CD14-positive monocyte (primary cell): ENCODE results near the gene APC. TPM values are rescaled to one million over a fixed set of nuclear protein-coding genes. Genes with fewer than 3 reads are reported as not detected.

Source experiments
- DNase-seq, 3 donors: peaks; one replicate each; pipeline ENCODE4 v3.0.0-alpha.2; 2011 to 2022
- H2AFZ ChIP-seq: 2 replicates; pipeline ENCODE4 v1.6.0; 2012; ENCODE audit warnings: mild to moderate bottlenecking, low read depth, low read length, inconsistent platforms; ENCODE audit not compliant: insufficient read depth, poor library complexity, severe bottlenecking
- H3K27ac ChIP-seq, 2 donors: 1 replicate in 1 of 2; 2 replicates in 1 of 2; pipeline ENCODE4 v1.5.1; 2012 to 2013; ENCODE audit warnings: low read length in 2 of 2, control low read depth in 1 of 2, inconsistent platforms in 1 of 2, low read depth in 1 of 2, mild to moderate bottlenecking in 1 of 2
- H3K27me3 ChIP-seq, 2 donors: one replicate each; pipeline versions ENCODE4 v1.6.0 to v1.6.1; 2011 to 2013; ENCODE audit warnings: low read length in 2 of 2; ENCODE audit not compliant: control insufficient read depth in 2 of 2, insufficient read depth in 2 of 2
- H3K36me3 ChIP-seq, 2 donors: replicated peaks in 1 of 2; 1 replicate in 1 of 2; 2 replicates in 1 of 2; pipeline versions ENCODE4 v1.5.1 to v1.6.1; 2012 to 2013; ENCODE audit warnings: low read length in 2 of 2, control low read depth in 1 of 2, inconsistent platforms in 1 of 2, mild to moderate bottlenecking in 1 of 2; ENCODE audit not compliant: insufficient read depth in 2 of 2, control insufficient read depth in 1 of 2
- H3K4me1 ChIP-seq, 2 donors: 1 replicate in 1 of 2; 2 replicates in 1 of 2; pipeline versions ENCODE4 v1.5.1 to v1.6.1; 2012 to 2013; ENCODE audit warnings: low read length in 2 of 2, control low read depth in 1 of 2, inconsistent platforms in 1 of 2, mild to moderate bottlenecking in 1 of 2, moderate library complexity in 1 of 2; ENCODE audit not compliant: insufficient read depth in 2 of 2, control insufficient read depth in 1 of 2
- H3K4me2 ChIP-seq: replicated peaks from 2 replicates; pipeline ENCODE3; 2012; ENCODE audit warnings: low read length, moderate library complexity, mild to moderate bottlenecking; ENCODE audit not compliant: poor library complexity, severe bottlenecking; ENCODE audit errors: extremely low read depth
- H3K4me3 ChIP-seq, 3 experiments: fragments of 200-600 bp in 1 of 3; sonication (generic) in 1 of 3; replicated peaks in 1 of 3; 1 replicate in 2 of 3; 2 replicates in 1 of 3; pipeline ENCODE4 v1.5.1; 2011 to 2013; ENCODE audit warnings: low read length in 3 of 3, mild to moderate bottlenecking in 3 of 3, control low read depth in 2 of 3, low read depth in 2 of 3, inconsistent platforms in 1 of 3, moderate library complexity in 1 of 3
- H3K79me2 ChIP-seq: 2 replicates; pipeline ENCODE4 v1.6.0; 2012; ENCODE audit warnings: mild to moderate bottlenecking, control low read depth, inconsistent platforms, low read length, moderate library complexity; ENCODE audit not compliant: insufficient read depth
- H3K9ac ChIP-seq: 2 replicates; pipeline ENCODE4 v1.6.0; 2017; ENCODE audit warnings: low read length, mild to moderate bottlenecking; ENCODE audit not compliant: insufficient read depth, poor library complexity, severe bottlenecking
- H3K9me3 ChIP-seq, 2 donors: replicated peaks in 1 of 2; 1 replicate in 1 of 2; 2 replicates in 1 of 2; pipeline versions ENCODE4 v1.5.1 to v1.6.1; 2012 to 2013; ENCODE audit warnings: low read length in 2 of 2, control low read depth in 1 of 2; ENCODE audit not compliant: control insufficient read depth in 1 of 2, insufficient read depth in 1 of 2
- H4K20me1 ChIP-seq: 2 replicates; pipeline ENCODE4 v1.6.0; 2012; ENCODE audit warnings: mild to moderate bottlenecking, low read length, control low read depth, moderate library complexity; ENCODE audit not compliant: insufficient read depth
- H3K27ac Mint-ChIP-seq, 7 donors: one replicate each; pipeline ENCODE4 v1.8.0; 2020; ENCODE audit warnings: mild to moderate bottlenecking in 7 of 7, mixed read lengths in 7 of 7, moderate library complexity in 6 of 7, inconsistent platforms in 2 of 7
- H3K27me3 Mint-ChIP-seq, 3 donors: one replicate each; pipeline ENCODE4 v1.8.0; 2021 to 2022; ENCODE audit warnings: low read depth in 3 of 3, mild to moderate bottlenecking in 3 of 3, mixed read lengths in 3 of 3, moderate library complexity in 3 of 3, inconsistent platforms in 1 of 3
- H3K36me3 Mint-ChIP-seq, 2 donors: one replicate each; pipeline ENCODE4 v1.8.0; 2020; ENCODE audit warnings: mixed read lengths in 2 of 2, inconsistent platforms in 1 of 2, mild to moderate bottlenecking in 1 of 2
- H3K4me1 Mint-ChIP-seq: one replicate; pipeline ENCODE4 v1.8.0; 2020; ENCODE audit warnings: mild to moderate bottlenecking, mixed read lengths
- H3K4me3 Mint-ChIP-seq, 2 donors: one replicate each; pipeline ENCODE4 v1.8.0; 2020; ENCODE audit warnings: mild to moderate bottlenecking in 2 of 2, mixed read lengths in 2 of 2, moderate library complexity in 1 of 2
- H3K9me3 Mint-ChIP-seq, 7 donors: one replicate each; pipeline ENCODE4 v1.8.0; 2020 to 2022; ENCODE audit warnings: mixed read lengths in 7 of 7, mild to moderate bottlenecking in 6 of 7, moderate library complexity in 6 of 7, inconsistent platforms in 2 of 7
- WGBS: methylation state at CpG from one replicate; pipeline ENCODE4 v1.1.5; 2013; ENCODE audit warnings: missing lambda C conversion rate; ENCODE audit not compliant: insufficient coverage; 5-methylcytosine and 5-hydroxymethylcytosine counted together
- intact Hi-C, 2 donors: fragments of 100-400 bp; cut with micrococcal nuclease; formaldehyde crosslinking; loops; one replicate each; pipeline versions ENCODE4 v1.15.0 to v1.15.1; 2023
- polyA plus RNA-seq, 3 donors: library from polyadenylated mRNA; depleted of rRNA in 1 of 3; unstranded in 2 of 3; stranded (reverse) in 1 of 3; fragments of 300-500 nt in 2 of 3; fragments of >200 nt in 1 of 3; fragmentation: Illumina TruSeq in 2 of 3; gene quantifications; 1 replicate in 2 of 3; 2 replicates in 1 of 3; pipeline ENCODE4 v1.2.3, GENCODE V29; 2012 to 2021
- small RNA-seq: library from RNA; depleted of rRNA; stranded (forward); fragments of <200 nt; gene quantifications from one replicate; pipeline ENCODE3, GENCODE V24; 2012; ENCODE audit warnings: low read depth; ENCODE audit not compliant: insufficient read length
- TF ChIP-seq, protein P1 (sequence below): fragments of 200-600 bp; IDR thresholded peaks from one replicate; pipeline ENCODE4 v1.8.0; 2022; ENCODE audit warnings: antibody characterized with exemption, mild to moderate bottlenecking

Gene APC
- polyA plus RNA-seq, 3 donors, result 6.5 to 13.6 (median 9.0) TPM

GRCh38 chr5:112892776-112893175 lies 155.1 kb downstream of the APC start:
- no peaks in the 10 kb centered on the region for H3K27me3 ChIP-seq
- no peak for DNase-seq
- H3K4me3 ChIP-seq, result no peak overlapping the region
- 100% methylated on average over 2 of the region's 13 CpGs for WGBS
- H3K79me2 ChIP-seq, result peaks cover 86% of the 10 kb centered on the region
- peaks cover 4% of the 10 kb centered on the region for H3K4me1 Mint-ChIP-seq
- no peak overlapping the region for H3K4me2 ChIP-seq
- no peaks in the 10 kb centered on the region for H3K9me3 ChIP-seq
- peaks cover 58 to 97% of the 10 kb centered on the region in 2 donors for H3K36me3 ChIP-seq
- peaks cover 44 to 75% of the 10 kb centered on the region in 2 donors for H3K36me3 Mint-ChIP-seq
- no peaks in the 10 kb centered on the region for H3K4me1 ChIP-seq
- no peak overlapping the region for H3K27ac ChIP-seq
- H3K9me3 Mint-ChIP-seq, result no peaks in the 10 kb centered on the region
- TF ChIP-seq, protein P1, sequence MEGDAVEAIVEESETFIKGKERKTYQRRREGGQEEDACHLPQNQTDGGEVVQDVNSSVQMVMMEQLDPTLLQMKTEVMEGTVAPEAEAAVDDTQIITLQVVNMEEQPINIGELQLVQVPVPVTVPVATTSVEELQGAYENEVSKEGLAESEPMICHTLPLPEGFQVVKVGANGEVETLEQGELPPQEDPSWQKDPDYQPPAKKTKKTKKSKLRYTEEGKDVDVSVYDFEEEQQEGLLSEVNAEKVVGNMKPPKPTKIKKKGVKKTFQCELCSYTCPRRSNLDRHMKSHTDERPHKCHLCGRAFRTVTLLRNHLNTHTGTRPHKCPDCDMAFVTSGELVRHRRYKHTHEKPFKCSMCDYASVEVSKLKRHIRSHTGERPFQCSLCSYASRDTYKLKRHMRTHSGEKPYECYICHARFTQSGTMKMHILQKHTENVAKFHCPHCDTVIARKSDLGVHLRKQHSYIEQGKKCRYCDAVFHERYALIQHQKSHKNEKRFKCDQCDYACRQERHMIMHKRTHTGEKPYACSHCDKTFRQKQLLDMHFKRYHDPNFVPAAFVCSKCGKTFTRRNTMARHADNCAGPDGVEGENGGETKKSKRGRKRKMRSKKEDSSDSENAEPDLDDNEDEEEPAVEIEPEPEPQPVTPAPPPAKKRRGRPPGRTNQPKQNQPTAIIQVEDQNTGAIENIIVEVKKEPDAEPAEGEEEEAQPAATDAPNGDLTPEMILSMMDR, result no peak
- intact Hi-C loops, result no loop called here
- no peaks in the 10 kb centered on the region for H3K27me3 Mint-ChIP-seq
- no peak overlapping the region for H2AFZ ChIP-seq
- peak overlapping the region in 3 of 7 donors; percentile 34 to 85 (median 70) for H3K27ac Mint-ChIP-seq
- H3K4me3 Mint-ChIP-seq, result no peak overlapping the region
- H4K20me1 ChIP-seq, result peaks cover 100% of the 10 kb centered on the region
- H3K9ac ChIP-seq, result no peak overlapping the region

GRCh38 chr5:112895682-112896081 lies 158.0 kb downstream of the APC start:
- Mint-ChIP-seq H3K9me3 (no peaks in the 10 kb centered on the region), H3K27ac (peak overlapping the region in 2 of 7 donors; percentile 32 to 61), H3K4me1 (peaks cover 4% of the 10 kb centered on the region), H3K27me3 (no peaks in the 10 kb centered on the region), H3K4me3 (no peak overlapping the region), H3K36me3 (peaks cover 56 to 82% of the 10 kb centered on the region in 2 donors)
- intact Hi-C loops, result no loop called here
- H3K27me3 ChIP-seq, result no peaks in the 10 kb centered on the region
- H3K4me3 ChIP-seq, result no peak overlapping the region
- H3K9me3 ChIP-seq, result no peaks in the 10 kb centered on the region
- WGBS, result no CpG with 5 or more reads among the region's 3 CpGs
- peaks cover 79% of the 10 kb centered on the region for H3K79me2 ChIP-seq
- TF ChIP-seq, protein P1, result no peak
- H3K27ac ChIP-seq, result peak overlapping the region in 1 of 2 donors; percentile 11
- no peak overlapping the region for H3K9ac ChIP-seq
- no peak overlapping the region for H3K4me2 ChIP-seq
- H3K36me3 ChIP-seq, result peaks cover 65 to 100% of the 10 kb centered on the region in 2 donors
- no peak overlapping the region for H2AFZ ChIP-seq
- peaks cover 99% of the 10 kb centered on the region for H4K20me1 ChIP-seq
- H3K4me1 ChIP-seq, result no peaks in the 10 kb centered on the region
- no peak for DNase-seq

Small RNAs within 50 kb of the gene (small RNA-seq; reads per million reads assigned to genes)
- gene RNU6-482P, result not detected

Other genes with a start within 250 kb of the APC start
- 10 to 100 TPM; 18.6 to 87.4 (median 71.9) TPM for gene SRP19, start 123.4 kb downstream of the APC start, polyA plus RNA-seq
- gene REEP5, start 184.3 kb downstream of the APC start, polyA plus RNA-seq, result 100 to 1,000 TPM in 2 of 3 donors, 10 to 100 TPM in 1; 83.6 to 200 (median 193) TPM
- gene DCP2, start 238.9 kb downstream of the APC start, polyA plus RNA-seq, result 10 to 100 TPM; 24.0 to 62.2 (median 58.9) TPM